MCF 10A (cell line): Measurements from ENCODE around the gene IL11. TPM values are rescaled to one million over a fixed set of nuclear protein-coding genes. Genes with fewer than 3 reads are reported as not detected.

Experiments
- BruUV-seq: library from RNA; stranded (reverse); fragments of 400-500 nt; replicated peaks from 2 replicates; lab custom pipeline; 2021; lab: Mats Ljungman, UMichigan
- CTCF ChIA-PET: fragments of 300-600 bp; sonication (Branson Sonifier 250); formaldehyde crosslinking; extraction: SDS; loops from one replicate; lab custom pipeline; 2021; ENCODE audit warnings: antibody characterized with exemption, inconsistent platforms; lab: Yijun Ruan, JAX
- POLR2A ChIA-PET: fragments of 300-600, 350-650 bp; sonication (Branson Sonifier 250); formaldehyde crosslinking; extraction: SDS; loops from one replicate; lab custom pipeline; 2020; ENCODE audit warnings: antibody characterized with exemption, inconsistent platforms; lab: Yijun Ruan, JAX
- DNase-seq: peaks from one replicate; pipeline ENCODE4 v3.0.0-alpha.2; 2018; ENCODE audit not compliant: unreplicated experiment
- H3K27ac Mint-ChIP-seq: one replicate; pipeline ENCODE4 v1.8.0; 2022; ENCODE audit warnings: mild to moderate bottlenecking, low read depth, mixed read lengths; ENCODE audit not compliant: unreplicated experiment
- H3K27me3 Mint-ChIP-seq: one replicate; pipeline ENCODE4 v1.8.0; 2022; ENCODE audit warnings: mixed read lengths; ENCODE audit not compliant: insufficient read depth, unreplicated experiment
- H3K36me3 Mint-ChIP-seq: one replicate; pipeline ENCODE4 v1.8.0; 2022; ENCODE audit warnings: mild to moderate bottlenecking, moderate library complexity, mixed read lengths; ENCODE audit not compliant: insufficient read depth, unreplicated experiment
- H3K4me1 Mint-ChIP-seq: one replicate; pipeline ENCODE4 v1.8.0; 2022; ENCODE audit warnings: mixed read lengths; ENCODE audit not compliant: insufficient read depth, unreplicated experiment
- H3K4me3 Mint-ChIP-seq: one replicate; pipeline ENCODE4 v1.8.0; 2022; ENCODE audit warnings: mild to moderate bottlenecking, moderate library complexity, mixed read lengths; ENCODE audit not compliant: unreplicated experiment
- H3K9me3 Mint-ChIP-seq: one replicate; pipeline ENCODE4 v1.8.0; 2022; ENCODE audit warnings: mixed read lengths; ENCODE audit not compliant: unreplicated experiment
- CTCF ChIP-seq: fragments of 200-600 bp; IDR thresholded peaks from one replicate; pipeline ENCODE4 v1.8.0; 2022; ENCODE audit warnings: antibody characterized with exemption, mild to moderate bottlenecking; ENCODE audit not compliant: unreplicated experiment
- intact Hi-C: fragments of 100-400 bp; cut with micrococcal nuclease; formaldehyde crosslinking; loops from 2 replicates; pipeline ENCODE4 v1.14.1; 2022
- total RNA-seq: library from RNA; stranded (reverse); gene quantifications from 2 replicates; pipeline ENCODE4 v1.2.3, GENCODE V29; 2022

The IL11 gene
- total RNA-seq, 1 experiment from 2014 or later = 4.2 TPM

GRCh38 chr19:55358943-55359908 lies 11.0 kb downstream of the IL11 start:
- intact Hi-C loops = no loop called here
- Mint-ChIP-seq H3K27ac (no peak overlapping the region), H3K9me3 (no peaks in the 10 kb centered on the region), H3K36me3 (no peaks in the 10 kb centered on the region), H3K4me1 (no peaks in the 10 kb centered on the region), H3K4me3 (no peak overlapping the region), H3K27me3 (peaks cover 13% of the 10 kb centered on the region)
- TF ChIP-seq CTCF = no peak
- BruUV-seq = no TSS peak
- CTCF ChIA-PET = interaction anchor here (0.7 to 1.4 kb wide), 2 partner anchors 58 to 145 kb away, joined by 3 to 6 read pairs; no protein-coding TSS in a partner anchor
- DNase-seq = peak; percentile 90
- POLR2A ChIA-PET = interaction anchor here (1.0 to 1.6 kb wide), 3 partner anchors 14 to 100 kb away, joined by 3 to 6 read pairs (median 3); partner anchors contain the start of gene PPP6R1

DNA sequence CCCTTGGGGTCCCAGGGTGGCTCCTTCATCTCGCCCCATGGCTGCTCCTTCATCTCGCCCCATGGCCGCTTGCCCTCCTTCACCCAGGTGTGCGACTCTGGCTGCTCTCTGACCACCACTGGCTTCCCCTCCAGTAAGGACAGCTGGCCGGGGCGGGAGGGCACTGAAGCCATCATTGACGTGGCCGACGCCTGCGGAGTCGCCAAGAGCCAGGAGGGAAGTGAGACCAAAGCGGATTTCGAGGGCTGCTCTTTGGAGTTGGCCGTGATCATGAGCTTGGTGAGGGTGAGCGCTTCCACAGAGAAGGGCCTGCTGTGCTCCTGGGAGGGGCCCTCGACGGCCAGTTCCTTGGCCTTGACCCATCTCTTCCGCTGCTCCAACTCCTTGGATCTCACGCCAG lies 11.8 kb downstream of the IL11 start:
- H3K27ac Mint-ChIP-seq = no peak overlapping the region
- H3K4me1 Mint-ChIP-seq = no peaks in the 10 kb centered on the region
- intact Hi-C loops = no loop called here
- no peak overlapping the region for H3K4me3 Mint-ChIP-seq
- ChIA-PET POLR2A (interaction anchor here (1.0 to 1.6 kb wide), 2 partner anchors 14 to 99 kb away, joined by 3 read pairs; partner anchors contain the start of gene PPP6R1), CTCF (no interaction called here)
- no TSS peak for BruUV-seq
- H3K9me3 Mint-ChIP-seq = no peaks in the 10 kb centered on the region
- H3K36me3 Mint-ChIP-seq = no peaks in the 10 kb centered on the region
- H3K27me3 Mint-ChIP-seq = peaks cover 13% of the 10 kb centered on the region
- no peak for DNase-seq
- no peak for TF ChIP-seq CTCF

DNA sequence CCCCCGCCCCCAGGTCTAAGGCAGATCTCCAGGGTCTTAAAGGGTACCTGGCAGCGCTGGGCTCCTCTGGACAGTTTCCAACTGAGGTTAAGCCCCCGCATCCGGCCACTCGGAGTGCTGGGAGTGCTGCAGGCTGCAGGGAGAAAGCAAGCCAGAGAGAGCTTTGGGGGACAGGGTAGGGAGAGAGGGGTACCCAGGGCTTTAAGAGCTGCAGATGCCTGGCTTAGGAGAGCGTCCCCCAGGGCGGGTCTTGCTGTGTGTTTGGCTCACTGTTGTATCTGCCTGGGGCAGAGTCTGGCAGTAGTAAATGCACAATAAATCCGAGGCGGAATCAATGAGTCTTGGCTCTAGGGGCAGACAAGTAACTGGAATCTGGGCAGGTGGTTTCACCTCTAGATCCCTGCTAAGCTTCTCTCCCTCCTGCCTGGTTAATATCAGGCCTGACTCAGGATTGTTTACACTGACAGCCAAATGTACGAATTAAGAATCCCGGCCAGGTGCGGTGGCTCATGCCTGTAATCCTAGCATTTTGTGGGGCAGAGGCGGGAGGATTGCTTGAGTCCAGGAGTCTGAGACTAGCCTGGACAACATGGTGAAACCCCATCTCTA lies 14.9 kb downstream of the IL11 start:
- no TSS peak for BruUV-seq
- CTCF ChIA-PET = interaction anchor here (0.8 to 1.1 kb wide), 2 partner anchors 29 to 54 kb away, joined by 3 read pairs; partner anchors contain the start of gene TMEM238
- Mint-ChIP-seq H3K4me1 (peaks cover 19% of the 10 kb centered on the region), H3K36me3 (no peaks in the 10 kb centered on the region), H3K4me3 (no peak overlapping the region), H3K27me3 (peaks cover 13% of the 10 kb centered on the region), H3K9me3 (no peaks in the 10 kb centered on the region), H3K27ac (no peak overlapping the region)
- POLR2A ChIA-PET = interaction anchor here (0.5 to 3.4 kb wide), 6 partner anchors 10 to 176 kb away, joined by 3 to 14 read pairs (median 4); partner anchors contain the start of genes ISOC2, KMT5C and TMEM190
- no peak for TF ChIP-seq CTCF
- intact Hi-C loops = no loop called here
- DNase-seq = peak; percentile 66
